GM12878 (cell line): Measurements from ENCODE around the gene ASIC1. TPM values are rescaled to one million over a fixed set of nuclear protein-coding genes. Genes with fewer than 3 reads are reported as not detected.

ENCODE experiments used
- BMI1 ChIP-seq: fragments of 450-650 bp; IDR thresholded peaks from 2 replicates; pipeline ENCODE4 v1.6.1; 2016; ENCODE audit warnings: mild to moderate bottlenecking, moderate library complexity, borderline replicate concordance
- EED ChIP-seq: sonication (generic); IDR thresholded peaks from 2 replicates; pipeline ENCODE4 v1.6.1; 2016; ENCODE audit warnings: antibody characterized with exemption, low read depth
- FOXK2 ChIP-seq: fragments of 450-650 bp; IDR thresholded peaks from 2 replicates; pipeline ENCODE4 v1.6.1; 2017; ENCODE audit warnings: mild to moderate bottlenecking, moderate library complexity
- FOXM1 ChIP-seq: IDR thresholded peaks from 2 replicates; pipeline ENCODE4 v1.6.1; 2012; ENCODE audit warnings: low read depth, mild to moderate bottlenecking, inconsistent platforms, low read length, moderate library complexity
- GABPA ChIP-seq: IDR thresholded peaks from 2 replicates; pipeline ENCODE4 v1.6.1; 2014; ENCODE audit warnings: antibody characterized with exemption, low read depth, mild to moderate bottlenecking, inconsistent platforms
- NFIC ChIP-seq: IDR thresholded peaks from 2 replicates; pipeline ENCODE4 v1.6.1; 2012; ENCODE audit warnings: low read depth, mild to moderate bottlenecking, inconsistent platforms, low read length, moderate library complexity
- NR2C2 ChIP-seq: IDR thresholded peaks from 2 replicates; pipeline ENCODE4 v1.6.1; 2011; ENCODE audit warnings: borderline replicate concordance, low read depth; ENCODE audit not compliant: control insufficient read depth, insufficient read length
- PAX5 ChIP-seq: IDR thresholded peaks from 2 replicates; pipeline ENCODE4 v1.6.1; 2011; ENCODE audit warnings: low read depth, low read length, borderline replicate concordance
- PML ChIP-seq: IDR thresholded peaks from 2 replicates; pipeline ENCODE4 v1.6.1; 2012; ENCODE audit warnings: low read length, inconsistent platforms
- POLR2A ChIP-seq: IDR thresholded peaks from 2 replicates; pipeline ENCODE4 v1.6.1; 2011; ENCODE audit warnings: low read depth, mild to moderate bottlenecking, low read length
- POLR2AphosphoS5 ChIP-seq: IDR thresholded peaks from 2 replicates; pipeline ENCODE4 v1.6.1; 2011; ENCODE audit warnings: mild to moderate bottlenecking, low read length, inconsistent platforms
- POU2F2 ChIP-seq: IDR thresholded peaks from 3 replicates; pipeline ENCODE4 v1.6.1; 2011; ENCODE audit warnings: low read depth, mild to moderate bottlenecking, low read length, borderline replicate concordance
- RAD21 ChIP-seq: IDR thresholded peaks from 2 replicates; pipeline ENCODE4 v1.6.1; 2011; ENCODE audit warnings: mild to moderate bottlenecking, low read depth, low read length, moderate library complexity; ENCODE audit not compliant: insufficient read depth
- RELA ChIP-seq: fragments of 450-650 bp; IDR thresholded peaks from 2 replicates; pipeline ENCODE4 v1.8.0; 2014; ENCODE audit warnings: borderline replicate concordance; ENCODE audit not compliant: partially characterized antibody
- RFX5 ChIP-seq: IDR thresholded peaks from 2 replicates; pipeline ENCODE4 v1.6.1; 2011; ENCODE audit warnings: low read depth, low read length, improper control_type of control experiment
- STAT1 ChIP-seq: fragments of 450-650 bp; conservative IDR thresholded peaks from 2 replicates; pipeline ENCODE4 v1.6.1; 2014; ENCODE audit warnings: antibody characterized with exemption, mild to moderate bottlenecking
- TBL1XR1 ChIP-seq: IDR thresholded peaks from 2 replicates; pipeline ENCODE4 v1.6.1; 2012; ENCODE audit warnings: low read depth, low read length, improper control_type of control experiment
- WRNIP1 ChIP-seq: IDR thresholded peaks from 2 replicates; pipeline ENCODE4 v1.6.1; 2011; ENCODE audit warnings: low read depth, low read length, improper control_type of control experiment, borderline replicate concordance
- ZNF207 ChIP-seq: fragments of 450-650 bp; IDR thresholded peaks from 2 replicates; pipeline ENCODE4 v1.6.1; 2014; ENCODE audit warnings: antibody characterized with exemption, mild to moderate bottlenecking, borderline replicate concordance
- polyA plus RNA-seq, 11 experiments: library from polyadenylated mRNA; depleted of rRNA in 4 of 11; unstranded in 6 of 11; stranded (reverse) in 5 of 11; fragments of >200 nt; fragmentation: Nextera tagmentation in 4 of 11; fragmentation: Illumina TruSeq in 1 of 11; extraction: Ambion mirVana in 4 of 11; extraction: Trizol in 1 of 11; gene quantifications; 1 replicate in 1 of 11; 2 replicates in 10 of 11; pipeline versions ENCODE4 v1.2.1 to v1.2.3, GENCODE V29; 2011 to 2016; ENCODE audit warnings: inconsistent platforms in 2 of 11, missing spikeins in 2 of 11, low read depth in 1 of 11
- total RNA-seq, 4 experiments: library from RNA; depleted of rRNA in 3 of 4; stranded (reverse); fragments of >200 nt in 3 of 4; fragmentation: Illumina TruSeq in 1 of 4; extraction: Trizol in 1 of 4; gene quantifications; 2 replicates each; pipeline versions ENCODE4 v1.2.1 to v1.2.3, GENCODE V29; 2013 to 2021
- TF ChIP-seq, protein P1 (sequence below): fragments of 450-650 bp; IDR thresholded peaks from 2 replicates; pipeline ENCODE4 v1.6.1; 2017; ENCODE audit warnings: mild to moderate bottlenecking, moderate library complexity
- TF ChIP-seq, protein P2 (sequence below): fragments of 450-650 bp; IDR thresholded peaks from 2 replicates; pipeline ENCODE4 v1.6.1; 2017; ENCODE audit warnings: mild to moderate bottlenecking, low read depth, inconsistent platforms; ENCODE audit not compliant: poor library complexity, severe bottlenecking
- TF ChIP-seq, protein P3 (sequence below): fragments of 450-650 bp; IDR thresholded peaks from 2 replicates; pipeline ENCODE4 v1.6.1; 2016; ENCODE audit warnings: mild to moderate bottlenecking

The ASIC1 gene
- total and polyA plus RNA-seq, 10 of the 15 experiments (the other 5 are each of a cell fraction or from before 2014, with no cell fraction given): 0.02 to 0.28 (median 0.21) TPM; not detected in 4

DNA sequence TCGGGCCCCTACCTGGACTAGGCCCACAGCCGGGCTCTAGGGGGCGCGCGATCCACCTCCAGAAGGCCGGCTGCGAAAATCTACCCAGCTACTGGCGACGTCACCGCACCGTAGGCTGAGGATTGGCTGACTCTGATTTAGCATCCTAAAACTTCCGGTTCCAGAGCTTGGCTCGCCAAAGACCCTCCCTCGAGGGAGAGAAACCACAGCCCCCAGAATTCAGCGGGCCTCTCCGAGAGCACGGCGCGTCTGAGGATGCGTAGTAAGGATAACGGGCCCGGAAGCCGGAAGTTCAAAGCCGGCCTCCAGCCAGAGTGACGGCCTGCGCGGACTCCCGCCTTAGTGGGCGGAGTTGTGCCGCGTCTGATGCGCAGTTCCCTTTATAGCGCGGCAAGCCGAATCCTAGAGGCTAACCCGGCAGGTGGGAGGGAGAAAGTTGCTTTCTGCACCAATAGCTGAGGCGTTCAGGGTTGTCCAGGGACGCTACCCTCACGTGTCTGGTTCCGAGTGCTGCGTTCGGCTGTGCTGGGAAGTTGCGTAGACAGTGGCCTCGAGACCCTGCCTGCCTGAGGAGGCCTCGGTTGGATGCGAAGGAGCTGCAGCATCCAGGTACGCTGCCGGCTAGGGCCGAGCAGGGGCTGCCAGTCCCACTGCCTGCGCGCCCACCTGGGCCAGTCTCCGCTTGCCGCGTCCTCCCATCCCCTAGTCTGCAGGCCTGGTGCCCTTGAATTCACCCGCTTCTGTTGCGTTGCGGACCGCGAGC is 54.5 kb downstream of the ASIC1 start, which contains the start of gene COX14 (continued):
- TF ChIP-seq NR2C2: no peak
- TF ChIP-seq POLR2AphosphoS5: peak; percentile 99
- TF ChIP-seq POLR2A: peak; percentile 99
- no peak for TF ChIP-seq EED
- TF ChIP-seq, protein P1, sequence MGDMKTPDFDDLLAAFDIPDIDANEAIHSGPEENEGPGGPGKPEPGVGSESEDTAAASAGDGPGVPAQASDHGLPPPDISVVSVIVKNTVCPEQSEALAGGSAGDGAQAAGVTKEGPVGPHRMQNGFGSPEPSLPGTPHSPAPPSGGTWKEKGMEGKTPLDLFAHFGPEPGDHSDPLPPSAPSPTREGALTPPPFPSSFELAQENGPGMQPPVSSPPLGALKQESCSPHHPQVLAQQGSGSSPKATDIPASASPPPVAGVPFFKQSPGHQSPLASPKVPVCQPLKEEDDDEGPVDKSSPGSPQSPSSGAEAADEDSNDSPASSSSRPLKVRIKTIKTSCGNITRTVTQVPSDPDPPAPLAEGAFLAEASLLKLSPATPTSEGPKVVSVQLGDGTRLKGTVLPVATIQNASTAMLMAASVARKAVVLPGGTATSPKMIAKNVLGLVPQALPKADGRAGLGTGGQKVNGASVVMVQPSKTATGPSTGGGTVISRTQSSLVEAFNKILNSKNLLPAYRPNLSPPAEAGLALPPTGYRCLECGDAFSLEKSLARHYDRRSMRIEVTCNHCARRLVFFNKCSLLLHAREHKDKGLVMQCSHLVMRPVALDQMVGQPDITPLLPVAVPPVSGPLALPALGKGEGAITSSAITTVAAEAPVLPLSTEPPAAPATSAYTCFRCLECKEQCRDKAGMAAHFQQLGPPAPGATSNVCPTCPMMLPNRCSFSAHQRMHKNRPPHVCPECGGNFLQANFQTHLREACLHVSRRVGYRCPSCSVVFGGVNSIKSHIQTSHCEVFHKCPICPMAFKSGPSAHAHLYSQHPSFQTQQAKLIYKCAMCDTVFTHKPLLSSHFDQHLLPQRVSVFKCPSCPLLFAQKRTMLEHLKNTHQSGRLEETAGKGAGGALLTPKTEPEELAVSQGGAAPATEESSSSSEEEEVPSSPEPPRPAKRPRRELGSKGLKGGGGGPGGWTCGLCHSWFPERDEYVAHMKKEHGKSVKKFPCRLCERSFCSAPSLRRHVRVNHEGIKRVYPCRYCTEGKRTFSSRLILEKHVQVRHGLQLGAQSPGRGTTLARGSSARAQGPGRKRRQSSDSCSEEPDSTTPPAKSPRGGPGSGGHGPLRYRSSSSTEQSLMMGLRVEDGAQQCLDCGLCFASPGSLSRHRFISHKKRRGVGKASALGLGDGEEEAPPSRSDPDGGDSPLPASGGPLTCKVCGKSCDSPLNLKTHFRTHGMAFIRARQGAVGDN: peak; percentile 44; the same call in 1 of the 2 replicates
- peak; percentile 23; the same call in 1 of the 2 replicates for TF ChIP-seq FOXK2
- 0 out of 2 replicates have a peak, but pooled peaks have one; percentile 49 for TF ChIP-seq STAT1
- TF ChIP-seq RAD21: peak; percentile 44; the same call in 1 of the 2 replicates
- TF ChIP-seq BMI1: no peak
- TF ChIP-seq ZNF207: 0 out of 2 replicates have a peak, but pooled peaks have one; percentile 61
- TF ChIP-seq, protein P2, sequence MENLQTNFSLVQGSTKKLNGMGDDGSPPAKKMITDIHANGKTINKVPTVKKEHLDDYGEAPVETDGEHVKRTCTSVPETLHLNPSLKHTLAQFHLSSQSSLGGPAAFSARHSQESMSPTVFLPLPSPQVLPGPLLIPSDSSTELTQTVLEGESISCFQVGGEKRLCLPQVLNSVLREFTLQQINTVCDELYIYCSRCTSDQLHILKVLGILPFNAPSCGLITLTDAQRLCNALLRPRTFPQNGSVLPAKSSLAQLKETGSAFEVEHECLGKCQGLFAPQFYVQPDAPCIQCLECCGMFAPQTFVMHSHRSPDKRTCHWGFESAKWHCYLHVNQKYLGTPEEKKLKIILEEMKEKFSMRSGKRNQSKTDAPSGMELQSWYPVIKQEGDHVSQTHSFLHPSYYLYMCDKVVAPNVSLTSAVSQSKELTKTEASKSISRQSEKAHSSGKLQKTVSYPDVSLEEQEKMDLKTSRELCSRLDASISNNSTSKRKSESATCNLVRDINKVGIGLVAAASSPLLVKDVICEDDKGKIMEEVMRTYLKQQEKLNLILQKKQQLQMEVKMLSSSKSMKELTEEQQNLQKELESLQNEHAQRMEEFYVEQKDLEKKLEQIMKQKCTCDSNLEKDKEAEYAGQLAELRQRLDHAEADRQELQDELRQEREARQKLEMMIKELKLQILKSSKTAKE: no peak
- TF ChIP-seq, protein P3, sequence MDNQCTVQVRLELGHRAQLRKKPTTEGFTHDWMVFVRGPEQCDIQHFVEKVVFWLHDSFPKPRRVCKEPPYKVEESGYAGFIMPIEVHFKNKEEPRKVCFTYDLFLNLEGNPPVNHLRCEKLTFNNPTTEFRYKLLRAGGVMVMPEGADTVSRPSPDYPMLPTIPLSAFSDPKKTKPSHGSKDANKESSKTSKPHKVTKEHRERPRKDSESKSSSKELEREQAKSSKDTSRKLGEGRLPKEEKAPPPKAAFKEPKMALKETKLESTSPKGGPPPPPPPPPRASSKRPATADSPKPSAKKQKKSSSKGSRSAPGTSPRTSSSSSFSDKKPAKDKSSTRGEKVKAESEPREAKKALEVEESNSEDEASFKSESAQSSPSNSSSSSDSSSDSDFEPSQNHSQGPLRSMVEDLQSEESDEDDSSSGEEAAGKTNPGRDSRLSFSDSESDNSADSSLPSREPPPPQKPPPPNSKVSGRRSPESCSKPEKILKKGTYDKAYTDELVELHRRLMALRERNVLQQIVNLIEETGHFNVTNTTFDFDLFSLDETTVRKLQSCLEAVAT: peak; percentile 66; the same call in 1 of the 2 replicates
- TF ChIP-seq GABPA: peak; percentile 92
- no peak for TF ChIP-seq NFIC
- TF ChIP-seq RFX5: peak; percentile 100
- TF ChIP-seq POU2F2: 0 out of 3 replicates have a peak, but pooled peaks have one; percentile 73
- TF ChIP-seq FOXM1: no peak
- no peak for TF ChIP-seq WRNIP1
- peak; percentile 66; the same call in 1 of the 2 replicates for TF ChIP-seq PML
- peak; percentile 64 for TF ChIP-seq RELA
- TF ChIP-seq TBL1XR1: no peak
- TF ChIP-seq PAX5: peak; percentile 89
